ENCODE data around the gene KANK2.

Gene KANK2

DNA sequence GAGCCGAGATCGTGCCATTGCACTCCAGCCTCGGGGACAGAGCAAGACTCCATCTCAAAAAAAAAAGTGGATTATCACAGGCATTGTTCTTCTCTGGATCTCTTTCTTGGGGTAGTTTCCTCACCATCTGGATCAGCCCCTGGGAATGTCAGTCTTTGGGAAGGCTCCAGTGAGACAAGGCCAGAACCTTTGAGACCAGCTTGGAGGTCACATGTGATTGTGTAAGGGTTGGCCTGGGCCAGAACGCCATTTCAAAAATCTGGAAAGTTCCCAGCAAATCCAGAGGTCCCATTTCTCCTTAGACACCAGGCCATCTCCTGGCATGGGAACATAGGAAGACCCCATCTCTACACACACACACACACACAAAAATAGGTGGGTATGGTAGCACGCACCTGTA, 27.8 kb upstream of the KANK2 start:
- FAIRE-seq: no peak

DNA sequence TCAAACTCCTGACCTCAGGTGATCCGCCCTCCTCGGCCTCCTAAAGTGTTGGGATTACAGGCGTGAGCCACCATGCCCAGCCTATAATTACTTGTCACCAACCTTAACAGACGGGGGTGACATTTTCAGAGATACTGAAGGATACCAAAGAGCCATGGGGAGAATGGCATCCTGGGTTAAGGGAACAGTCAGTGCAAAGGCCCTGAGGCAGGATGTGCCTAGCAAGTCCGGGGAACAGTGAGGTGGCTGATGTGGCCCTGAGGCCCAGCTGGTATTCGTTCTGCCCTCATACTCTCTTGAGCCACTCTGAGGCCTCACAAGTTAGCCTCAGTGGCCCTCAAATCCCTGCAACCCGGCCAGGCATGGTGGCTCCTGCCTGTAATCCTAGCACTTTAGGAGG, 27.1 kb upstream of the KANK2 start:
- no peak for FAIRE-seq

DNA sequence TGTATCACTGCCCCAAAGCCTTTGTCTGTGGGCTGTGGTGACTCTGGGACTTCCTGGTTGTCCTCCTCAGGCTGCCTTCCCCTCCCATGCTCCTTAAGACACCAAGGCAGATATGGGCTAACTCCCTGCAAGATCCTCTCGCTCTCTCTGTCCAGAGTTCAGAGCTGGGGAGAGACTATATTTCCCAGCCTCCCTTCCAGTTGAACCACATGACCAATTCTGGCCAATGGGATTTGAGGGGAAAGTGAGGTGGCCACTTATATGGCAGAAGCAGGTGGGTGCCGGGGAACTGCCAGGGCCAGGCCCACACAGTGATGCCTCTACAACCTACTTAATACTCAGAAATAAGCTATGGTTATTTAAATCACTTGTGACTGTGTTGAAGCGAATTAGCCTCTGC, 25.9 kb upstream of the KANK2 start:
- no peak for FAIRE-seq

DNA sequence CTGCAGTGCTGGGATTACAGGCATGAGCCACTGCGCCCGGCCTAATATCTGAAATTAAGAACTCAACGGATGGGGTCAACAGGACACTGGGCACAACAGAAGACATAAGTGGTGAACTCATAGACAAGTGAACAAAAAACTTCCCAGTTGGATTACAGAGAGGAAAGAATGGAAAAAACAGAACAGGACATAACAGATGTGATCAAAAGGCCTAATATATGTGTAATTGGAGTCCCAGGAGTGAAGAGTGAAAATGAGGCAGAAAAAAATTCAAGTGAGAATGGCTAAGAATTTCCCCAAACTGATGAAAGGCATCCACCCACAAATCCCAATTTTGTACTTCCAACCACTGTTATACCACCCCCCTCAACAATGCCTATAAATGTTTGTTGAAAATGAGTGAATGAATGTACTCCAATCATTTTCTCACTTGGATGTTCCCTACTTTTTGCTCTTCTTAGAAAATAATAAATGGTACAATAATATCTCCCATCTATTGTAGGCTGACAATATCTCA, 23.8 kb upstream of the KANK2 start:
- no peak for FAIRE-seq

DNA sequence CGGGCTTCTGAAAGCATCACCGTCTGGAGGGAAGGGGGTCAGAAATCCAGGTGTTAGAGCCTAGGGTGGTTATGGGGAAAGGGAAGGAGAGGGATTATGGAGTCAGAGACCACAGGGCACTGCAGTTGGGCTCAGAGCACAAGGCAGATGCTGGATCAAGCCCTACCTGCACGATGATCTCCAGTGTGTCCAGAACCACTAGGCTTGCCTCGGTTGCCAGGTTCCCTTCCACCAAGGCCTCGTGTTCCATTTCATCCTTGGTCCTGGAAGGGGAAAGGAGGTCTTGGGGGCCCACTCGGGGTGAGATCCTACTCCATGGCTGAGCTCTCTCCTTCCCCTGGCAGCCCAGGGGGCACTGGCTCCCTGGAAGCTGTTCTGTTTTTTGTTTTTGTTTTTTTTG, 17.0 kb upstream of the KANK2 start:
- FAIRE-seq: no peak

GRCh38 chr19:11210656-11210928, 13.2 kb upstream of the KANK2 start:
- FAIRE-seq: no peak

DNA sequence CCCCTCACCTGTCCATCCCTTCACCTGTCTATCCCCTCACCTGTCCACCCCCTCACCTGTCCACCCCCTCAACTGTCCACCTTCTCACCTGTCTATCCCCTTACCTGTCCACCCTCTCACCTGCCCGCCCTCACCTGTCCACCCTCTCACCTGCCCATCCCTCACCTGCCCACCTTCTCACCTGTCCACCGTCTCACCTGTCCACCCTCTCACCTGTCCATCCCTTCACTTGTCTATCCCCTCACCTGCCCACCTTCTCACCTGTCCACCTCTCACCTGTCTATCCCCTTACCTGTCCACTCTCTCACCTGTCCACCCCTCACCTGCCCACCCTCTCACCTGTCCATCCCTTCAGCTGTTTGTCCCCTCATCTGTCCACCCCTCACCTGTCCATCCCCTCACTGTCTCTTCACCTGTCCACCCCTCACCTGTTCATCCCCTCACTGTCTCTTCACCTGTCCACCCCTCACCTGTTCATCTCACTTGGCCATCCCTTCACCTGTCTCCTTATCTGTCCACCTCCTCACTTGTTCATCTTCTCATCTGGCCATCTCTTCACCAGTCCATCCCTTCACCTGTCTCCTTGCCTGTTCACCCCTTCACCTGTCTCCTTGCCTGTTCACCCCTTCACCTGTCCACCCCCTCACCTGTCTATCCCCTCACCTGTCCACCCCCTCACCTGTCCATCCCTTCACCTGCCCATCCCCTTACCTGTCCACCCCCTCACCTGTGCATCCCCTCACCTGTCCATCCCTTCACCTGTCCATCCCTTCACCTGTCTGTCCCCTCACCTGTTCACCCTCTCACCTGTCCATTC, 12.7 kb upstream of the KANK2 start:
- no peak for FAIRE-seq

GRCh38 chr19:11208561-11209471, 11.5 kb upstream of the KANK2 start:
- no peak for FAIRE-seq

- FAIRE-seq: no peak
These were observed 8.7 kb upstream of the KANK2 start for GRCh38 chr19:11205939-11206570.

- no peak for FAIRE-seq
These were observed 7.6 kb upstream of the KANK2 start for GRCh38 chr19:11204943-11205349.

GRCh38 chr19:11204076-11204602, 6.8 kb upstream of the KANK2 start:
- no peak for FAIRE-seq

DNA sequence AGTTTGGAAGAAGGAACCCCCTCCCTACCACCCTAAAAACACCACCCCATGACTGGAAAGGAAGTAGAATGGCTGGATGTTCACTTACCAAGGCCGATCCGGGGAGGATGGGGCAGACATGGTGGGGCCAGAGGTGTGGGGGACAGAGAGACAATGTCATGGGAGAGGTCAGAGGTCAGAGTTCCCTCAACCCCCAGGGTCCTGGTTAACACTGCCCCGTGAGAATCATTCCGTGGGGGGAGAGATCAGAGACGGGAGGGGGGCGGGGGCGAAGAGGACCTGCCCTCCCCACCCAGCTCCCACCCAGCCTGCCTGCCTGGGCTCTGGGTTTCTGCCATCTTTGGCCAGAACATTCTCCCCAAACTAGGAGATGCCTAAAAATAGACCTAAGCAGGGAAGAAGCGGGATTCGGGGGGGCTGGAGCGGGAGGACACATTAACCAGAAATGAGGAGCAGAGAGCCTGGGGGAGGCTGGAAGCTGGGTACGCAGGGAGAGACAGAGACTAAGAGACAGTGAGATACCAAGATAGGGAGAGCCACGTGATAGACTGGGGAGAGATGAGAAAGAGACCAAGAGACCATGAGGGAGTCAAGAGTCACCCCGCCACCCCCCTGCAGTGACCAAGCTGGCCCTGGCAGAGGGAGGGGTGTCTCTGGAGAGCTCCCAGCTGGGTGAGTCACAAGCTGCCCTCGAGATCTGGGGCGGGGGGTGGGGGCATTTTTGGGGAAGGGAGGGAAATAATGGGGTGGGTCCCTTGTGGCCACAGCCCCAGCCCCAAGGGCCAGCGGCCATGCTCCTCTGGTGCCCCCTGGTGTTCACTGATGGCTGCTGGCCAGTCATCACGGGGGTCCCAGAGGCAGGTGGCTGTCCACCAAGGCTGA, 6.1 kb upstream of the KANK2 start:
- no peak for FAIRE-seq

DNA sequence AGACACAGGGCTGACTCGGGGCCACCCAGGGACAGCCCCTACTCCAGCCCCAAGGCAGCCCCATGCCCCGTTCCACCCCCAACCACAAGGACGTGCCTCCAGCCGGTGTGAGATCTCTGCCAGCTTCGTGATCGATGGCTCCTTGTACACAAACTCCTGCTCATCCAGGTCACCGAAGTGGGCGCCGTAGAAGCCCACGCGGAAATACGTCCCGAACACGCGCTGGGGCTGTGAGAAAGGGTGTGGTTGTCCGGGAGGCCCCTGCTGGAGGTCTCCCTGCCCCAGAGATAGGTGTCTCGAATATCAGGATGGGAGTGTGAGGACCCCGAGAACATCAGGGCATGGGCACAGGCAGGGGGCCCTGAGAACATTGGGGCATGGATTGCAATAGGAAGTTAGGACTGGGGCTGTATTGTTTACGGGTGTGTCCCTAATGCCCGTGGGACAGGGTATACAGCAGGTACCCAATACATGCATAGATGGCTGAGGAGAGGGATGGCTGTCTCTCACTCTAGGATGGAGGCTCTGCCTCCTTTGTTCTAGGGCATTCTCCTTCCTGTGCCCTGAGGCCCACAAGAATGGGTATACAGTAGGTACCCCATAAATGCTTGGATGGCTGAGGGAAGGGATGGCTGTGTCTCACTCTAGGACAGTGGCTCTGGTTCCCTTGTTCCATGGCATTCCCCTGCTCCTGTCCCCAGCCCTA, 5.3 kb upstream of the KANK2 start:
- no peak for FAIRE-seq

- no peak for FAIRE-seq
These were observed 4.4 kb upstream of the KANK2 start for GRCh38 chr19:11201791-11202190.

DNA sequence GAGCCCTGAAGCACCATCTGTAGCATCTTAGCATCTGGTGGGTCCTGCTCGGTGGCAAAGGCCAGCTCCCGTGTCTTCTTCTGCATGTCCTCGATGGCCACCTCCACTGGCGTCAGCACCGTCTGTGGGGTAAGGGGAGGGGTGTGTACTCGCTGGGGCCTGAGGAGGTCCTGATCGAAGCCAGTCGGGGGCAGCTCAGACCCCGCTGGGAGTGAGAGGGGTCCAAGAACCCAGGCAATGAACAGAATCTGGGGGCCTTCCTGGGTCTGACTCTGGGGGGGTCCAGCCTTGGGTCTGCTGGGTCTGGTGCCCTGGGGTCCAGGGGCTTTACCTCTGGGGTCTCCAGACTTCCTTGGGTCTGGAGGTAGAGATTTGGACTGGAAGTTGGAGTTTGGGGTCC, 3.6 kb upstream of the KANK2 start:
- FAIRE-seq: no peak

GRCh38 chr19:11200015-11200574, 2.8 kb upstream of the KANK2 start:
- FAIRE-seq: no peak

DNA sequence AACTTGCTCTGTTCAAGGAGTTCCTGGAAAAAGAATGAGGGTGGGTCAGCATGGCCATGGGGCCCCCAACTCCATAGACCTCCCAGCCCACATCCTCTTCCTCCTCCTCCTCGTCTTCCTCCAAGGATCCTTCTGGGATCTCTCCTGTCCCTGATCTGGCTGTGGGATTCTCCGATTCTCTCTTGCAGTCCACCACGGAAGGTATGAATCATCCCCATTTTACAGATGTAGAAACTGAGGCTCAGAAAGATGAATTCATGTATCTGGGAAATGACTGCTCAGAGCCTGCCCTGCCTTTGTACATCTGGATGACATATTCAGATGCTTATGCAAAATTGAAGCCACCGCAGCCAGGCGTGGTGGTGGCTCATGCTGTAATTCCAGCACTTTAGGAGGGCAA, 2.2 kb upstream of the KANK2 start:
- no peak for FAIRE-seq

DNA sequence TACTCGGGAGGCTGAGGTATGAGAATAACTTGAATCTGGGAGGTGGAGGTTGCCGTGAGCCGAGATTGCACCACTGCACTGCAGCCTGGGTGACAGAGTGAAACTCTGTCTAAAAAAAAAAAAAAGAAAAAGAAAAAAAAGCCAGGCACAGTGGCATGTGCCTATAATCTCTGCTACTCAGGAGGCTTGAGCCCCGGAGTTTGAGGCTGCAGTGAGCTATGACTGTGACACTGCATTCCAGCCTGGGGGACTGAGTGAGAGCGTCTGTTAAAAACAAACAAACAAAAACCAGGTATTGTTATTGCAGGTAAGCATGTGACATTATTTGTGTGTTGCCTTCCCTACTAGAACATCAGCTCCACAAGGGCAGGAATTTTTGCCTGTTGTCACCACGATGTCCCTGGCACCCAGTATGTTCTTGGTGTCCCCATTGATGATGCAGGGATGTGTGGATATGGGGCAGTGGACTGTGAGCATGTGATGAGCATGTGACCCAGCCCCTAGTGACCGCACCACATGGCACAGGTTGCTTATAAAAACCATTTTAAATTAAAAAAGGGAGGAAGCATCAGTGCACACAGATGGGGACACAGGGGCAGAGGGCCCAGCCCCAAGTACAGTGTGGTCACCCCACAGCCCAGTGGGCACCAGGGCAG, 1.6 kb upstream of the KANK2 start:
- FAIRE-seq: no peak

GRCh38 chr19:11198175-11198534, 810 bp upstream of the KANK2 start:
- no peak for FAIRE-seq

- no peak for FAIRE-seq
These were observed 698 bp downstream of the KANK2 start for GRCh38 chr19:11196406-11197287.

All from G401.6 (cell line).